DMS79 treated with DMSO at 0.1 percent for 48 hours (cell line): ENCODE results near the gene DVL1.
"Not testable (repeated sequence)": the region's sequence is repeated elsewhere in the genome, so short reads cannot be mapped to it uniquely, and the experiment has no call there.

Source experiments
- DNase-seq: peaks from one replicate; lab custom pipeline; 2025; lab: John Stamatoyannopoulos, UW

Gene DVL1

DNA sequence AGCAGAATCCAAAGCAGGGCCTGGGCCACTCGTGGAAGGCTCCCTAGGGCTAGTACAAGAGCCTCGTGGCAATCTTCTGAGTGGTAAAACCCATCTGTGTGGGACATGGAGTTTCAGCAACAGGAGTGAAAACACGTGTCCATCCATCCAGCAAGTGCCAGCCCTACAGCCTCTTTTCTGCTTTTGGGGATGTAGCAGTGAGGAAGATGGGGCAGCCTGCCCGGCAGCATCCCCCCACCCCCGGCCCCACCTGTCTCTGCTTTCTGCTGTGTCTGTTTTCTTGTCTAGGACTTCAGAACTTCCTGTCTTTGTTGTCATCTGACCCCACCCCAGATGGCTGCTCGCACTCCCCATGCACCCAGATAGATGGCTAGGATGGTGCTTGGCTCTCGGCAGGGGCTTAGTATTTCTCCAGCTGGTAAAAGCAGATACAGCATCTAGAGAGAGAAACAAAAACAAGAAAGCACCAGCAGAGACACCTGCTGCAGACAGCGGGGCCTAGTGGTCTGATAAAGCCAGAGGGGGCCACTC is 23.1 kb downstream of the DVL1 start:
- no peak for DNase-seq

DNA sequence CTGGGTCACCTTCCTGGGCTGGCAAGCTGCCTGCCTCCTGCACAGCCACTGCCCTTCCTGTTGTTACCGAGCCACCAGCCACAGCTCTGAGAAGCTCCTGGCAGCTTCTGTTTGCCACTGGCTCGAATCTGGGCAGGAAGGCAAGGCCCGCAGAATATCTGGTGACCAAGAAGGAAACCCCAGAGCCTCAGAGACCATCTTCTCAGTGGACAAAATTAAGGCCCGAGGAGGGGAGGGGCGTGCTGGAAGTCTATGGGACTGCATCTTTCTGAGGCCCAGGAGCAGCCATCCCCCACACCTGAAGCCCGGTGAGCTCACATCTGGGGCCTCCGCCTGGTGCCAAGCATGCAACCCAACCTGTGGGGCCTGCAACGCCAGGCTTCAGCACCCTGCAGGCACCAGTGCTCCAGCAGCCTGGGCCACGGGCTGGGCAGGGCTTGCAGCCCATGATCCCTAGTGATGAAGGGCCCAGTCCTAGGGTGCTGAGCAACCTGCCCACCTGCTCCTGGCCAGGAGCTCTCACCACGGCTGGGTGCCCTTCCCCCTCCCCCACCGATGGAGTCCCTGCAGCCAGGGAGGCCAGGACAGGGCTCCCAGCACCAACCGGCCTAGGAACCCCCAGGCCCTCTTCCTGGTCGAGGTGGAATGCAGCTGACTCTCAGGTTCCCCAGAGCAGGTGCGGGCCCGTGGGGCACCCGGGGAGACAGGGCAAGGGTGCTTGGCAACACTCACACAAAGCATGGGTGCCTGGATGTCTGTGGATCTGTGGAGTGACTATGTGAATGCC is 23.7 kb downstream of the DVL1 start:
- no peak for DNase-seq

GRCh38 chr1:1324524-1325287 is 24.5 kb downstream of the DVL1 start, which contains the start of the genes CPTP and INTS11:
Gene CPTP (plus strand): TSS chr1:1324802. CDS start chr1:1326911, 2,109 bp downstream.
Gene INTS11 (minus strand): TSS chr1:1324660. CDS start chr1:1324608, 52 bp downstream.
- peak; percentile 84 for DNase-seq

DNA sequence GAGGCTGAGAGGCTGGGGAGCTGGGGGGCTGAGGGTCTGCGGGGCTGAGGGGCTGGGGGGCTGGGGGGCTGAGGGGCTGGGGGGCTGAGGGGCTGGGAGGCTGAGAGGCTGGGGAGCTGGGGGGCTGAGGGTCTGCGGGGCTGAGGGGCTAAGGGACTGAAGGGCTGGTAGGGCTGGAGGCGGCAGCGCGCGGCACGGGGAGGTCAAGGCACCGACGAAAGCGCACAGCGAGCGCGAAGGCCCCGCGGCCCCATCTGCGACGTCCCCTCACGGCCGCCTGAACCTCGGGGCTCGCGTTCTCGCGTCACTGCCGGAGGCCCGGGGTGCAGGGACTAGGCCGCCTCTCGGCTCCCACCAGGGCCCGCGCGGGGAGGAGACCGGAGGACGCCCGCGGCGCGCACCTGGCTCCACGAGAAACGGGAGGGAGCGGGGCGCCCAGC is 25.1 kb downstream of the DVL1 start:
- no peak for DNase-seq

DNA sequence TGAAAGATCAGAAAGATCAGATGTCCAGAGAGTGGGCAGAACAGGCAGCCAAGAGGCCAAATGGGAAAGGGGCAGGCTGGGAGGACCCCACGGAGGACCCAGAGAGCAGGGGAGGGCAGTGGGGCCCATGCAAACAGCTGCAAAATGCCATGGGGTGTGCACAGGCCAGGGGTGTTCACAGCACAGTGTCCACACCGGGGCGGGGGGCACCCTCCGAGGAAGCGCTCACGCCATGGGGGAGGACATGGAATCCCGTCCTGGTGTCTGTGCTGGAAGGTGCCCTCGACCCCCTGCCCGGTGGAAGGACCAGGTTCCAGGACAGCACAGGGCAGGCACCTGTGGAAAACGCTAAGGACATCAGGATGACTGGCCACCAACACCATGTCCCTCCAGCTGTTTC is 26.3 kb downstream of the DVL1 start:
- DNase-seq = no peak

DNA sequence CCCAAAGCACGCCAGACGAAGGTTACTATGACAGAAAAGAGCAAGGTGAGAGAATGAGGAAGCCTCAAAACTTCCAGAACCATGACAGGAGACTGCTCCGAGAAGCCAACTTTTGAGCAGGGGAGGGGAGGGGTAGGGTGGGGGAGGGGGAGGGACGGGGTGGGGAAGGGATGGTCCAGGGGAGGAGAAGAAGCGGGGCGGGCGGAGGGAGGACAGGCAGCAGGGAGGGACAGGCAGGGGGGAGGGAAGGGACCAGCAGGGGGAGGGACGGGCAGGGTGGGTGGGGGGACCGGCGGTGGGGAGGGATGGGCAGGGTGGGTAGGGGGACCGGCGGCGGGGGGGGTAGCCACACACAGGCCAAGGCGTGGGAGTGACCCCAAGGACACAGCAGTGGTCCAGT is 26.8 kb downstream of the DVL1 start:
- no peak for DNase-seq

- DNase-seq = no peak
Observed at GRCh38 chr1:1321477-1321876, 27.7 kb downstream of the DVL1 start.

GRCh38 chr1:1320666-1321448 is 28.4 kb downstream of the DVL1 start:
- DNase-seq = no peak

DNA sequence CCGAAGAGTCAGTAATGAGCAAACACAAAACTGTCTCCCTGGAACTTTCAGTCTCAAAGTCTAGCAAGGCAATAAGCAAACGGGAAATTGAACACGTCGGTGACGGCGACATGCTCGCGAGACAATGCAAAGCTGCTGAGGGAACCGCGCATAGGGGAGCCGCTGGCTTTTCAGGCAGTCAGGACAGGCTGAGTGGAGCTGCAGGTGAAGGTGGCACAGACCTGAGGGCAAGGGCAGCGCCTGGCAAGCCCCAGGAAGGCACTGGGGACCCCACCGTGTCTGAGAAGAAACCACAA is 29.6 kb downstream of the DVL1 start:
- DNase-seq = no peak

- no peak for DNase-seq
Observed at GRCh38 chr1:1318777-1319645, 30.2 kb downstream of the DVL1 start.

- DNase-seq = peak; percentile 86
Observed at GRCh38 chr1:1318131-1318652, 31.0 kb downstream of the DVL1 start.

DNA sequence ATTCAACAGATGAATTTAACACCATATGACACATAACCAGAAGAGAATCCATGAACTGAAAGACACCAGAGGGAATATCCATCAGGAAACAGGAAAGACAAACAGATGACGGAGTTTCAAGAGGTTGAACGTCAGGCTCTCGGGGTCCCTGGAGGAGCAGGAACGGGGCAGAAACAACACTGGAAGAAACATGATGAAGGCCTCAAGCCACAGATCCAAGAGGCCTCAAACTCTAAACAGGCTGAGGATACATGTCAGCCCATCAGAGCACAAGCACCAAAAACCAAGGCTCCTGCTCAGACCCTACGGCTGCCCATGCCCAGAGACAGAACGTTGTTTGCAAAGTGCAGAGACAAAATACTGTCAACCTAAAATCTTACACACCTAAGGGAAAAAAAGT is 31.8 kb downstream of the DVL1 start:
- DNase-seq = no peak

- not testable (repeated sequence) for DNase-seq
Observed at GRCh38 chr1:1316199-1316598, 33.0 kb downstream of the DVL1 start.

- DNase-seq = no peak
Observed at GRCh38 chr1:1315435-1315954, 33.7 kb downstream of the DVL1 start.

DNA sequence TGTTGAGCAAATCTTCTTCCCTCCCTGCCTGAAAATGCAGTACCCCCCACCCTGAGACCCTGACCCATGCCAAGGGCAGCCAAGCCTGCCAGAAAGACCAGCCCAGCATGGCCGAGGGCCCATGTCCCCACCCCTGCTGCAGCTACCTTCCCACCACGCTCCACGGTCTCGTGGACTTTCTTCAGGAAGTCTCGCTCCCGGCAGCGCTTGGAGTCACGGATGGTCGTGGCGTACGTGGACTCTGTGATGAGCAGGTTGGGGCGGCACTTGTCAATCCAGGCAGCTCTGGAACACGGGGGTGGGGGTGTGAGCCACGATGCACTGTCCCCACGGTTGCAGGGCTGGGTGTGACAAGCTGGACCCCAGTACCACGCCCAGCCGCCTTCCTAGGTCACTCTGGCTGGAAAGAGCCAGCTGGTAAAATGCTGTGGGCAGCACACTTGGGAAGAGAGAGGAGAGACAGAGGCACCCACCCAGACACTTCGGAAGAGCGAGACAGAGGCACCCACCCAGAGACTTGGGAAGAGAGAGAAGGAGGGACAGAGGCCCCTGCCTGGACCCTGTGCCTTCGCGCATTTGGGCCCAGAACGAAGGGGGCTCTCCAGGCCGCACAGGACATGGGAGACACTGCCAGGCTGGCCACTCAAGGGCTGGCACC is 34.4 kb downstream of the DVL1 start:
- no peak for DNase-seq

DNA sequence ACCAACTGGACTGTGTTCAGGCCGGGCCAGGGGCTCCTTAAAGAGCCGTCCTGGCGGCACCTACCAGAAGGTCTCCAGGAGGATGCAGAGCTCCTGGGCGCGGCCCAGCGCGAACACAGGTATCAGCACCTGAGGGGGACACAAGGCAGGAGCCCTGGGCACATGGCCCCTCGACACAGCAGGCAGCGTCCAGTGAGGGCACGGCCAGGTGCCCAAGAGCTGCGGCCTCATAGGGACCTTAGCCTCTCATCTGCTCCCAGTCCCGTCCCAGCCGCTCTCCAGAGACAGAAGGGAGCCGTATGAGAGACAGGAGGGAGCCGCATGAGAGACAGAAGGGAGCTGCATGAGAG is 35.0 kb downstream of the DVL1 start:
- no peak for DNase-seq

- no peak for DNase-seq
Observed at GRCh38 chr1:1313500-1314236, 35.5 kb downstream of the DVL1 start.

DNA sequence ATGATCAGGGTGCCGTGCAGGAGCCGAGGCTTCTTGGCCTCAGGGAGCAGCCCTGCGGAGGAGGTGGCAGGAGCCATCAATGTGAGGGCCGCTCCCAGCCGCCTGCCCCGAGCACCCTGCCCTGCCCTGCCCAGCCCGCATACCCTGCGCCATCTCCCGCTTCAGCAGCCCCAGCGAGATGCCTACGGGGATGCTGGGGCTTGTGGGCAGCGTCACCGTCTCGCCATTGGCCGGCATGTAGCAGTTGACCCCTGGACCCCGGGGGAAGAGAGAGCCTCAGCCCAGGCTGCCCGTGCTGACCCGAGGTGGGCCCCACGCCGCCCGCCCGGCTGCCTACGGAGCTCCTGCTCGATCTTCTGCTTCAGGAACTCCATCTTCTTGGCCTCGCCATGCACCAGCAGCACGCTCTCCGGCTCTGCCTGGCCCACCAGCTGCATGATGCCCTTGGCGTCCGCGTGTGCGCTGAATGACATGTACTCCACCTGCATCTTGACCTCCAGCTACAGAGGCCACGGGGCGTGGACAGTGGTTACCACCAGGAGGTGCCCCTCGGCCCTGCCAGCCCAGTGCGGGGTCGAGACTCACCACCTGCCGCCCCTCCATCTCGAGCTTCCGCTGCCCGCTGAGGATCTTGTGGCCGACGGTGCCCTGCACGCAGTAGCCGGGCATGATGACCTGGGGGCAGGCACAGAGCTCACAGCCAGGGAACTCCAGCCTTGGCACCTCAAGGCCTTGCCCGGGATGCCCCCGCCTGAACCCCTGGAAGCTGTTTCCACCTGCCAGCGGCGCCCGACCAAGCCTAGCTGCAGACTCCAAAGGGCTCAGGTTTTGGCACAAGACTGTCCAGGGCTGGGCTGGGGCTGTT is 36.5 kb downstream of the DVL1 start:
- no peak for DNase-seq
